ENCODE data around the gene SARDH. TPM values are rescaled to one million over a fixed set of nuclear protein-coding genes. Genes with fewer than 3 reads are reported as not detected.

Gene SARDH
- total RNA-seq, 2 donors from 2014 or later: 3.5 to 7.5 TPM

GRCh38 chr9:133691191-133691590, 47.0 kb downstream of the SARDH start:
- Mint-ChIP-seq H3K36me3 (no peaks in the 10 kb centered on the region), H3K9me3 (no peaks in the 10 kb centered on the region), H3K27ac (peak overlapping the region in 1 of 2 donors; percentile 88)
- no peak for DNase-seq (ENCODE audit: low spot score in 2 of 2)
- no peak for ATAC-seq

- Mint-ChIP-seq H3K9me3 (no peaks in the 10 kb centered on the region), H3K27ac (no peak overlapping the region), H3K36me3 (no peaks in the 10 kb centered on the region)
- DNase-seq (ENCODE audit: low spot score in 2 of 2) (no peak), ATAC-seq (no peak)
Measured at GRCh38 chr9:133690081-133690561, 48.0 kb downstream of the SARDH start.

- DNase-seq (ENCODE audit: low spot score in 2 of 2) (no peak), ATAC-seq (no peak)
- peak overlapping the region in 1 of 2 donors; percentile 47 for H3K27ac Mint-ChIP-seq
- H3K36me3 Mint-ChIP-seq: no peaks in the 10 kb centered on the region
- no peaks in the 10 kb centered on the region for H3K9me3 Mint-ChIP-seq
Measured at GRCh38 chr9:133689151-133689763, 48.9 kb downstream of the SARDH start.

- no peak for ATAC-seq
- H3K27ac Mint-ChIP-seq: peak overlapping the region in 1 of 2 donors; percentile 29
- no peaks in the 10 kb centered on the region for H3K9me3 Mint-ChIP-seq
- DNase-seq (ENCODE audit: low spot score in 2 of 2): no peak
- H3K36me3 Mint-ChIP-seq: no peaks in the 10 kb centered on the region
Measured at GRCh38 chr9:133687856-133688761, 50.0 kb downstream of the SARDH start.

- Mint-ChIP-seq H3K27ac (no peak overlapping the region), H3K36me3 (no peaks in the 10 kb centered on the region), H3K9me3 (no peaks in the 10 kb centered on the region)
- no peak for ATAC-seq
- DNase-seq (ENCODE audit: low spot score in 2 of 2): no peak
Measured at GRCh38 chr9:133686642-133687575, 51.2 kb downstream of the SARDH start.

- Mint-ChIP-seq H3K9me3 (no peaks in the 10 kb centered on the region), H3K36me3 (no peaks in the 10 kb centered on the region), H3K27ac (peak overlapping the region in 1 of 2 donors; percentile 33)
- ATAC-seq (no peak), DNase-seq (ENCODE audit: low spot score in 2 of 2) (no peak)
Measured at GRCh38 chr9:133685653-133686609, 52.2 kb downstream of the SARDH start.

- ATAC-seq (no peak), DNase-seq (ENCODE audit: low spot score in 2 of 2) (no peak)
- Mint-ChIP-seq H3K9me3 (no peaks in the 10 kb centered on the region), H3K27ac (peak overlapping the region in 1 of 2 donors; percentile 90), H3K36me3 (no peaks in the 10 kb centered on the region)
Measured at GRCh38 chr9:133684936-133685361, 53.2 kb downstream of the SARDH start.

GRCh38 chr9:133684121-133684935, 53.8 kb downstream of the SARDH start:
- ATAC-seq: peak; percentile 9 to 47
- H3K36me3 Mint-ChIP-seq: no peaks in the 10 kb centered on the region
- H3K27ac Mint-ChIP-seq: peak overlapping the region; percentile 90 to 96
- H3K9me3 Mint-ChIP-seq: no peaks in the 10 kb centered on the region
- DNase-seq (ENCODE audit: low spot score in 2 of 2): peak in 1 of 2 donors; percentile 37

GRCh38 chr9:133683586-133684120, 54.5 kb downstream of the SARDH start:
- peak overlapping the region; percentile 90 to 96 for H3K27ac Mint-ChIP-seq
- ATAC-seq (peak; percentile 80 to 87), DNase-seq (ENCODE audit: low spot score in 2 of 2) (peak; percentile 52 to 67)
- no peaks in the 10 kb centered on the region for H3K9me3 Mint-ChIP-seq
- H3K36me3 Mint-ChIP-seq: no peaks in the 10 kb centered on the region

GRCh38 chr9:133682818-133683585, 55.1 kb downstream of the SARDH start:
- H3K27ac Mint-ChIP-seq: peak overlapping the region; percentile 90 to 96
- ATAC-seq (peak; percentile 5 to 12), DNase-seq (ENCODE audit: low spot score in 2 of 2) (no peak)

GRCh38 chr9:133681658-133682306, 56.4 kb downstream of the SARDH start:
- no peaks in the 10 kb centered on the region for H3K36me3 Mint-ChIP-seq
- H3K27ac Mint-ChIP-seq: peak overlapping the region in 1 of 2 donors; percentile 89
- ATAC-seq (no peak), DNase-seq (ENCODE audit: low spot score in 2 of 2) (no peak)
- H3K9me3 Mint-ChIP-seq: no peaks in the 10 kb centered on the region

More at GRCh38 chr9:133682818-133683585, 55.1 kb downstream of the SARDH start:
- no peaks in the 10 kb centered on the region for H3K9me3 Mint-ChIP-seq
- no peaks in the 10 kb centered on the region for H3K36me3 Mint-ChIP-seq

GRCh38 chr9:133680976-133681657, 57.0 kb downstream of the SARDH start:
- Mint-ChIP-seq H3K27ac (peak overlapping the region in 1 of 2 donors; percentile 8), H3K9me3 (no peaks in the 10 kb centered on the region), H3K36me3 (no peaks in the 10 kb centered on the region)
- ATAC-seq (no peak), DNase-seq (ENCODE audit: low spot score in 2 of 2) (no peak)
